ENCODE measurements around the gene CYP2J2. TPM values are rescaled to one million over a fixed set of nuclear protein-coding genes. Genes with fewer than 3 reads are reported as not detected.

Gene CYP2J2
- total RNA-seq, 2 donors from 2014 or later, result 1.2 to 5.7 TPM

GRCh38 chr1:59947047-59947938, 20.7 kb upstream of the CYP2J2 start:
- no peaks in the 10 kb centered on the region for H3K4me1 ChIP-seq (replicated peaks)
- no peaks in the 10 kb centered on the region for H3K36me3 ChIP-seq
- whole genome bisulfite sequencing, result 6% methylated on average over 6 of the region's 6 CpGs
- H3K4me3 ChIP-seq, result no peak overlapping the region
- no peak overlapping the region for H3K27ac ChIP-seq
- intact Hi-C loops (cut with DNase I), result loop anchor here (2.0 kb wide), 1 partner anchor 66 kb away; no protein-coding TSS in a partner anchor
- TF ChIP-seq POLR2A (IDR thresholded peaks at IDR 0.05), result no peak
- peak; percentile 8 for TF ChIP-seq POLR2AphosphoS5 (IDR thresholded peaks at IDR 0.05)
- peak; percentile 76 to 85 (median 81) for TF ChIP-seq CTCF (IDR thresholded peaks at IDR 0.05)
- H3K9me3 ChIP-seq, result no peaks in the 10 kb centered on the region
- peak; percentile 39 for DNase-seq (ENCODE audit: low spot score)
- no peaks in the 10 kb centered on the region for H3K27me3 ChIP-seq (replicated peaks; ENCODE audit: insufficient read depth)

- H3K36me3 ChIP-seq, result no peaks in the 10 kb centered on the region
- no peak overlapping the region for H3K27ac ChIP-seq
- TF ChIP-seq POLR2A (IDR thresholded peaks at IDR 0.05) (no peak), POLR2AphosphoS5 (IDR thresholded peaks at IDR 0.05) (no peak), CTCF (IDR thresholded peaks at IDR 0.05) (no peak)
- DNase-seq (ENCODE audit: low spot score), result no peak
- no peak overlapping the region for H3K4me3 ChIP-seq
- 13% methylated on average over 1 of the region's 1 CpG for WGBS
- no peaks in the 10 kb centered on the region for H3K27me3 ChIP-seq (replicated peaks; ENCODE audit: insufficient read depth)
- intact Hi-C loops (cut with DNase I), result loop anchor here (2.0 kb wide), 1 partner anchor 65 kb away; no protein-coding TSS in a partner anchor
- H3K4me1 ChIP-seq (replicated peaks), result no peaks in the 10 kb centered on the region
- no peaks in the 10 kb centered on the region for H3K9me3 ChIP-seq
Observed at GRCh38 chr1:59945790-59946189, 19.2 kb upstream of the CYP2J2 start.

GRCh38 chr1:59939393-59939792, 12.8 kb upstream of the CYP2J2 start:
- Histone ChIP-seq H3K9me3 (no peaks in the 10 kb centered on the region), H3K27ac (no peak overlapping the region), H3K4me1 (replicated peaks) (no peaks in the 10 kb centered on the region), H3K4me3 (no peak overlapping the region), H3K27me3 (replicated peaks; ENCODE audit: insufficient read depth) (no peaks in the 10 kb centered on the region), H3K36me3 (no peaks in the 10 kb centered on the region)
- intact Hi-C loops (cut with DNase I), result no loop called here
- TF ChIP-seq POLR2A (IDR thresholded peaks at IDR 0.05), result no peak
- no peak for TF ChIP-seq POLR2AphosphoS5 (IDR thresholded peaks at IDR 0.05)
- no peak for TF ChIP-seq CTCF (IDR thresholded peaks at IDR 0.05)
- 85% methylated on average over 4 of the region's 4 CpGs for whole genome bisulfite sequencing
- DNase-seq (ENCODE audit: low spot score), result no peak

DNA sequence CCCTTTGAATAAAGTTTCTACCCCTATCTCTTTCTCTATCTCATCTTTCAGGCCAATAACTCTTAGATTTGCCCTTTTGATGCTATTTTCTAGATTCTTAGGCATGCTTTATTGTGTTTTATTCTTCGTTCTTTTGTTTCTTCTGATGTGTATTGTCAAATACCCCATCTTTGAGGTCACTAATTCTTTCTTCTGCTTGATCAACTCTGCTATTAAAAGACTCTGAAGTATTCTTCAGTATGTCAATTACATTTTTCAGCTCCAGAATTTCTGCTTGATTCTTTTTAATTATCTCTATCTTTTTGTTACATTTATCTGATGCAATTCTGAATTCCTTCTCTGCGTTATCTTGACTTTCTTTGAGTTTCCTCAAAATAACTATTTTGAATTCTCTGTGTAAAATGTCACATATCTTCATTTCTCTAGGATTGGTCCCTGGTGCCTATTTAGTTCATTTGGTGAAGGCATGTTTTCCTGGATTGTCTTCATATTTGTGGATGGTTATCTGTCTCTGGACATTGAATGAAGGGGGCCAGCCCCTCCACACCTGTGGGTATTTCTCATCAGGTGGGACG, 11.2 kb upstream of the CYP2J2 start:
- no peak for TF ChIP-seq CTCF (IDR thresholded peaks at IDR 0.05)
- TF ChIP-seq POLR2AphosphoS5 (IDR thresholded peaks at IDR 0.05), result no peak
- TF ChIP-seq POLR2A (IDR thresholded peaks at IDR 0.05), result no peak
- intact Hi-C loops (cut with DNase I), result no loop called here
- WGBS, result 91% methylated on average over 3 of the region's 3 CpGs
- Histone ChIP-seq H3K9me3 (no peaks in the 10 kb centered on the region), H3K4me1 (replicated peaks) (no peaks in the 10 kb centered on the region), H3K36me3 (no peaks in the 10 kb centered on the region), H3K4me3 (no peak overlapping the region), H3K27ac (no peak overlapping the region), H3K27me3 (replicated peaks; ENCODE audit: insufficient read depth) (no peaks in the 10 kb centered on the region)
- no peak for DNase-seq (ENCODE audit: low spot score)

All from prostate gland (tissue), 2 donors.